KMS-11 (cell line): ENCODE results near the gene THEM4.
A peak's percentile ranks its signal among the peaks of the same experiment; 100 is the strongest.

ENCODE experiments used
- H2AFZ ChIP-seq: fragments of 200-600 bp; sonication (generic); 2 replicates; pipeline ENCODE4 v1.6.1; 2016; ENCODE audit warnings: antibody characterized with exemption, mixed run types, low read depth
- H3K27ac ChIP-seq: fragments of 200-600 bp; sonication (generic); 2 replicates; pipeline ENCODE4 v1.6.1; 2016; ENCODE audit warnings: mild to moderate bottlenecking, mixed run types
- H3K27me3 ChIP-seq: fragments of 200-600 bp; sonication (generic); 2 replicates; pipeline ENCODE4 v1.6.1; 2017; ENCODE audit warnings: mild to moderate bottlenecking, low read depth, mixed run types, moderate library complexity; ENCODE audit not compliant: insufficient read depth
- H3K36me3 ChIP-seq: fragments of 200-600 bp; sonication (generic); 2 replicates; pipeline ENCODE4 v1.6.1; 2017; ENCODE audit warnings: mild to moderate bottlenecking, mixed run types; ENCODE audit not compliant: insufficient read depth
- H3K4me1 ChIP-seq: fragments of 200-600 bp; sonication (generic); 2 replicates; pipeline ENCODE4 v1.6.1; 2016; ENCODE audit warnings: mild to moderate bottlenecking, low read depth, mixed run types; ENCODE audit not compliant: poor library complexity, severe bottlenecking
- H3K4me2 ChIP-seq: fragments of 200-600 bp; sonication (generic); 2 replicates; pipeline ENCODE4 v1.7.0; 2016; ENCODE audit warnings: mild to moderate bottlenecking, mixed run types
- H3K4me3 ChIP-seq: fragments of 200-600 bp; sonication (generic); IDR thresholded peaks from 2 replicates; pipeline ENCODE4 v1.6.1; 2017; ENCODE audit warnings: low read depth, low read length, mixed read lengths; ENCODE audit not compliant: insufficient read depth
- H3K79me2 ChIP-seq: fragments of 200-600 bp; sonication (generic); 2 replicates; pipeline ENCODE4 v1.6.1; 2016; ENCODE audit warnings: low read depth, mixed run types; ENCODE audit not compliant: insufficient read depth
- H3K9ac ChIP-seq: fragments of 200-600 bp; sonication (generic); 2 replicates; pipeline ENCODE4 v1.6.1; 2016; ENCODE audit warnings: mild to moderate bottlenecking, mixed run types
- H4K20me1 ChIP-seq: fragments of 200-600 bp; sonication (generic); 2 replicates; pipeline ENCODE4 v1.6.1; 2016; ENCODE audit warnings: mild to moderate bottlenecking, mixed run types; ENCODE audit not compliant: insufficient read depth
- CTCF ChIP-seq: fragments of 200-600 bp; sonication (generic); conservative IDR thresholded peaks from 2 replicates; pipeline ENCODE4 v1.6.1; 2017; ENCODE audit warnings: low read depth, mild to moderate bottlenecking, antibody characterized with exemption, low read length, moderate library complexity, mixed read lengths

The THEM4 gene

GRCh38 chr1:151892190-151892589 lies 17.1 kb downstream of the THEM4 start:
- no peak overlapping the region for H3K4me3 ChIP-seq
- no peak overlapping the region for H3K27ac ChIP-seq
- no peak overlapping the region for H3K4me2 ChIP-seq
- no peaks in the 10 kb centered on the region for H4K20me1 ChIP-seq
- H3K9ac ChIP-seq, result no peak overlapping the region
- no peaks in the 10 kb centered on the region for H3K4me1 ChIP-seq
- no peak for TF ChIP-seq CTCF
- H3K36me3 ChIP-seq, result no peaks in the 10 kb centered on the region
- H3K27me3 ChIP-seq, result no peaks in the 10 kb centered on the region
- no peaks in the 10 kb centered on the region for H3K79me2 ChIP-seq
- H2AFZ ChIP-seq, result no peak overlapping the region

GRCh38 chr1:151891512-151891911 lies 17.8 kb downstream of the THEM4 start:
- Histone ChIP-seq H3K4me3 (no peak overlapping the region), H3K27ac (no peak overlapping the region), H3K79me2 (no peaks in the 10 kb centered on the region), H3K9ac (no peak overlapping the region), H4K20me1 (no peaks in the 10 kb centered on the region), H3K36me3 (no peaks in the 10 kb centered on the region), H3K4me2 (no peak overlapping the region), H3K27me3 (no peaks in the 10 kb centered on the region), H3K4me1 (no peaks in the 10 kb centered on the region), H2AFZ (no peak overlapping the region)
- no peak for TF ChIP-seq CTCF

- H3K79me2 ChIP-seq, result no peaks in the 10 kb centered on the region
- no peak overlapping the region for H3K4me2 ChIP-seq
- no peak overlapping the region for H3K27ac ChIP-seq
- no peaks in the 10 kb centered on the region for H3K27me3 ChIP-seq
- no peak overlapping the region for H3K9ac ChIP-seq
- no peak overlapping the region for H2AFZ ChIP-seq
- peak; percentile 97 for TF ChIP-seq CTCF
- H4K20me1 ChIP-seq, result no peaks in the 10 kb centered on the region
- H3K36me3 ChIP-seq, result no peaks in the 10 kb centered on the region
- H3K4me1 ChIP-seq, result no peaks in the 10 kb centered on the region
- no peak overlapping the region for H3K4me3 ChIP-seq
These were observed 20.2 kb downstream of the THEM4 start for GRCh38 chr1:151888972-151889570.

- H3K9ac ChIP-seq, result no peak overlapping the region
- H4K20me1 ChIP-seq, result no peaks in the 10 kb centered on the region
- TF ChIP-seq CTCF, result no peak
- H3K27ac ChIP-seq, result no peak overlapping the region
- H3K4me1 ChIP-seq, result no peaks in the 10 kb centered on the region
- peak overlapping the region; percentile 13 for H3K4me3 ChIP-seq
- no peaks in the 10 kb centered on the region for H3K27me3 ChIP-seq
- no peaks in the 10 kb centered on the region for H3K36me3 ChIP-seq
- H2AFZ ChIP-seq, result no peak overlapping the region
- H3K4me2 ChIP-seq, result no peak overlapping the region
- no peaks in the 10 kb centered on the region for H3K79me2 ChIP-seq
These were observed 22.3 kb downstream of the THEM4 start for GRCh38 chr1:151887028-151887427.
